ENCODE results near the gene UNC13B.

UNC13B gene

GRCh38 chr9:35340046-35340445 is 178.2 kb downstream of the UNC13B start:
- no peak for DNase-seq

- no peak for DNase-seq
Measured at GRCh38 chr9:35341021-35341420, 179.2 kb downstream of the UNC13B start.

- DNase-seq: no peak
Measured at GRCh38 chr9:35341585-35341984, 179.8 kb downstream of the UNC13B start.

- no peak for DNase-seq
Measured at GRCh38 chr9:35342221-35342958, 180.6 kb downstream of the UNC13B start.

- DNase-seq: no peak
Measured at GRCh38 chr9:35348109-35348508, 186.3 kb downstream of the UNC13B start.

DNA sequence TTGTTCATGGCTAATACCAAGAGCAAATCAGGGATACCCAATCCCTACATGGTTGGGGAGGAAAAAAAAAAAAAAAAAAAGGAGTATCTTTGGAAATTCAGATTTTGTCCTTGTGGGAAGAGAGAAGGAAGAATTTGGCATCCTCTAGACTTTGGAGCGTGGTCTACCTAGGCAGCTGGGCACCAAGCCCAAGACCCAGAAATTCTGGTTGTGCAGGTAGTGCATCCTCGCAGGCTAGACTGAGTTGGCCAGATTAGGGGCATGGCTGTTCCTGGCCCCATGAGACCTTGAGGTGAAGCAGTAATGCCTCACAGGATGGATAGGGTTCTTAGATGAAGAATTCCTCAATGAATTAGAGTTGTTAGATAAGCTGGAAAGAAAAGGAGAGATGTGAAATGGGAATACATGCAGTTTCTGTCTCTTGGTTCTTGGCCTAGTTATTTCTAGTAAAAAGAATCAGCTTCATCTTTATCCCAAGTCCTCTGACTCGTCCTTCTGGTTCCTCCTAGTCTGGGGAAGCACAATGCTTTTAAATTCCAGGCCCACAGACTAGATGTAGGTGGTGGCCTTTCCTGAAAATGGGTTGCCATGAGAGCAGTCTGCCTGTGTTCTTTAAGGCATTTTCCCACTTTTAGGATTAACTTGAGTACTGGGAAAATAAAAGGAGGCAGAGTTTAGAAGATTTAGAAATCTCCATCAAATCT is 187.6 kb downstream of the UNC13B start:
- DNase-seq: no peak

- no peak for DNase-seq
Measured at GRCh38 chr9:35350212-35350611, 188.4 kb downstream of the UNC13B start.

DNA sequence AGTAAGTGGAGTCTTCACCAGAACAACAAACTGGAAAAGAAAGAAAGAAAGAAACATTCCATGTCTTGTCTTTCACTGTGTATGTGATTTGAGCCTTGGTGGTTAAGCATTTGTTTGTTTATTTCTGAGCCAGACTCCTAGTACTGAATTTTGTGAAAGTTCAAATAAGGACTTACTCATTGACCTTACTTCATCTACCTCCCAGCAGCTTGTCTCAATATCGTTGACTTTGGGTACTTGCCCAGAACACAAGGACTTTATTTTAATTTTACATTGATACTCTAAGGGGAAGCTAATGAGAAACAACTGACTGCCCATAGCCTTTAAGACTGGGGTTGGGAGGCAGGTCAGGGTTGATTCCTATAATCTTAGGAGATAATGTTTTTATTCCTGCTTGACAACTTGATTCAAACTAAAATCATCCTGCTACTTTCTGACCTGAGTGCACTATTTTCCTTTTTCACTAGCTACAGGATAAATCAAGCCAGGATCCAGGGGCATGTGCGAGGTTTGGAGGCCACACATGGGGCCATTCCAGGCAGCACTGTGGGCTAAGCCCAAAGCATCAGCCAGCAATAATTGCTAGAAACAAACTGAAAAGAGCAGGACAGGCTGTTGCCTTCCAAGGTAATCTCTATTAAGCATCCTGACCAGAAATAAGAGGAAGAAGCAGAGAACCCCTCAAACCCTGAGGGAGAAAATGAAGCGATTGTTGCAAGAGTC is 189.2 kb downstream of the UNC13B start:
- DNase-seq: no peak

GRCh38 chr9:35353731-35354365 is 192.0 kb downstream of the UNC13B start:
- DNase-seq: no peak

- no peak for DNase-seq
Measured at GRCh38 chr9:35355939-35356338, 194.1 kb downstream of the UNC13B start.

DNA sequence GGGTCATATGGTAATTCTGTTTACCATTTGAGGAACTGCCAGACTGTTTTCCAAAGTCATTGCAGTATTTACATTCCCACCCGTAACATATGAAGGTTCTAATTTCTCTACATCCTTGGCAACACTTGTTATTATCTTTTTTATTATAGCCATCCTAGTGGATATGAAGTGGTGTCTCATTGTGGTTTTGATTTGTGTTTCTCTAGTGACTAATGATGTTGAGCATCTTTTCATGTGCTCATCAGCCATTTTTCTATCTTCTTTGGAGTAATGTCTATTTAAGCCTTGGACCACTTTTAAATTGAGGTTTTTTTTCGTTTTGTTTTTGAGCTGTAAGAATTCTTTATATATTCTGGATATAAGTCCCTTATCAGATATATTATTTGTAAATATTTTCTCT is 195.3 kb downstream of the UNC13B start:
- DNase-seq: no peak

DNA sequence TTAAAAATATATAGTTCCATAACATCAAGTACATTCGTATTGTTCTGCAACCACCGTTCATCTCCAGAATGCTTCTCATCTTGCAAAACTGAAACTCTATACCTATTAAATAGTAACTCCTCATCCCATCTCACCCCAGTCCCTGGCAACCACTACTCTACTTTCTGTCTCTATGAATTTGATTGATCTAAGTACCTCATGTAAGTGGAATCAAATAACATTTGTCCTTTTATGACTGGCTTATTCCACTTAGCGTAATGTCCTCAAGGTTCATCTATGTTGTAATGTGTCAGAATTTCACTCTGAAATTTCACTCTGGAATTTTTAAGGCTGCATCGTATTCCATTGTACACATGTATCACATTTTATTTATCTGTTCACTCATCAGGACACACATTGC is 196.0 kb downstream of the UNC13B start:
- no peak for DNase-seq

GRCh38 chr9:35364817-35365585 is 203.2 kb downstream of the UNC13B start:
- no peak for DNase-seq

DNA sequence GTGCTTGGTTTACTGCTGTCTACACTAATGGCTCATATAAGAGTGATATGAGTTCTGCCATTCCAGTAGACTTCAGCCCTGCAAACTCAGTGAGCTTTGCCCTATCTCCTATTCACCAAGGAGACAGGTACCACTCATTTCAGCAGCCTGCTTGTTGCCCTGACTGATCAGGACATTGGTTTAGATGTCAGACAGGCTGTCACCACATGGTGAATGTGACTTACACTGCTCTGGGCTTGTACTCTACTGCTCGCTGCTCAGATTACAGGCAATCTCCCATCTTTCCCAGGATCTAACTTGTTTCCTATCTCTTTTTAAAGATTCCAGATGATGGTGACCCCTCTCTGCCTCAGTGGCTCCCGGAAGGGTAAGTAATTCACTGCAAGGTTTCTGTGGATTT is 204.8 kb downstream of the UNC13B start:
- DNase-seq: no peak

GRCh38 chr9:35367451-35367850 is 205.6 kb downstream of the UNC13B start:
- DNase-seq: no peak

DNA sequence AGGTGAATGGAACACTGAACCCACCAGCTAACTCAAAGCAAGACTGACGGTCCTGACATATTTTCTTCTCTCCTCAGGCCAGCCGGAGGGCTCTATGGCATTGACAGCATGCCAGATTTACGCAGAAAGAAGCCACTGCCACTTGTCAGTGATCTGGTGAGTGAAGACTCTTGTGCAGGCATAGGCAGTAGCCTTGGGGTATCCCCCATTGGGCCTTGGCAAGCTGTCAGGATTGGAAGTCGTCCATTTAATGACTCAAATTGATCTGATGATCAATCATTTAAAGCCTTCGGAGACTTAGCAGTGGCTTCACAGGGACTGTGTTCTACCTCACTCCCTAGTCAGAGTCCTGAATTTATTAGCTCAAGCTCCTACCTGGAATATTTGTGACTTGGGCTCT is 208.4 kb downstream of the UNC13B start:
- no peak for DNase-seq

DNA sequence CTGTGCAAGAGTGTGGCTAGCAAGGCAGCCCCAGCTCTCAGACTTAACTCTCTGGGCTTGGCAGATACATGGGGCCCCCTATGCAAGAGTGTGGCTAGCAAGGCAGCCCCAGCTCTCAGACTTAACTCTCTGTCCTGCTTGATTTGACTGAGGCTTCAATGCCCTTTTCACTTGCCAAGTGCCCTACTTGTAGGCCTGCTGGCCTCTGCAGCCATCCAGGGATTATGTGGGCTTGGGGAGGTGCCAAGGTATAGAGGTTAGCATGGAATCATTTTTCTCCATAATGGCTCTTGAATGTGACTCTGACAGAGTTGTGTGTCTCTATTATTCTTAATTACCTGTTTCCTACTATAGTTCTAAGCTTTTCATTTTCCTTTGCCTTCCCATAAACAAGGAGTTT is 212.6 kb downstream of the UNC13B start:
- no peak for DNase-seq

GRCh38 chr9:35374910-35375309 is 213.1 kb downstream of the UNC13B start:
- DNase-seq: no peak

DNA sequence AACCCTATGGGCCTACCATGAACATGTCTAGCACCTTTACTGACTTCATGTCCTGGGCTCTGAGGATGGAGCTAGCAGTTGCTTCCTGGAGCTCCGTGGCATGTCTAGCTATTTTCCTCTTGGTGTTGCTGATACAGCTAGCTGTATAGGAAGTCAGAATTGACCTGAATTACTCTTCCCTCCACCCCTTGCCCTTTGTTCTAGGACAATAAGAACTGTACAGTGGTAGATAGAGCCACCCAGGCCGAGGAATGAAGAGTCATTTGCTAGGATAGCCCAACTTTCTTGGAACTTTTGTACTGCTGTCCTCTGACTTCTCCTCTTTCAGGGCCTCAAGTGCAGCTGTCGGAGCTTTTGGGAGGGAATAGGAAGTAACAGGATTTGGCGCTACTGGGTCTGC is 218.2 kb downstream of the UNC13B start:
- DNase-seq: no peak

- no peak for DNase-seq
Measured at GRCh38 chr9:35380619-35381018, 218.8 kb downstream of the UNC13B start.

- DNase-seq: no peak
Measured at GRCh38 chr9:35385042-35385441, 223.2 kb downstream of the UNC13B start.

DNA sequence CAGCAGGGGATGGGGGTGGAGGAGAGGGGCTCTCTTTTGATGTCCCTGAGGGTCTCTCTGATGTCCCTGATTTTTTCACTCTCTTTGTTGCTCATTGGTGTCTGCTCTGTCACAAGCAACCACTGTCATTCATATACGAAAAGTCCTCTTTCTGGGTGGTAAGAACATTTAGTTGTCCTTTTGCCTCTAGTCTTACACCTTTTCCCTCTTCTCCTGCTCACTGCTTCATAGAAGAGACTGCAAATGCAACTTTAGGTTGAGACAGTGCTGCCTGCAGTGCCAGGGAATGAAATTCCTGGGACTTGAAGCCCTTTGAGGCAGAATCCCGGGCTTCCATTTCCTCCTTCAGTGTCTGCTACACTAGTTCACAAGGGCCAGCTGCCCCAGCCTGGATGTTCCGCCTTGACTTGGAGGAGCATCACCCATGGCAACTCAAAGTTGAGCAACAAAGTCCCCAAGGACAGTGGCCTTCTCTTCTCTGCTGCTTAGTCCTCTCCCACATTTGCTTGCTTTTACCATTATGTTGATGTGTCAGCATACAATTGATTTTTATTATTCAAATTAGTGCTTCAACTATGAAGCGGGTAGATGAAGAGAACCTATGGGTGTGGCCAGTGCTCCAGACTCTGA is 233.4 kb downstream of the UNC13B start:
- no peak for DNase-seq

Data from NCI-H1092 (cell line).